NK-92 (cell line): ENCODE measurements around the gene VILL.

Source experiments
- DNase-seq: peaks from one replicate; lab custom pipeline; 2025; ENCODE audit not compliant: unreplicated experiment; lab: John Stamatoyannopoulos, UW

VILL gene

GRCh38 chr3:38000242-38000916, 9.8 kb downstream of the VILL start:
- no peak for DNase-seq

GRCh38 chr3:38000965-38001455, 10.4 kb downstream of the VILL start:
- no peak for DNase-seq

GRCh38 chr3:38001456-38002081, 11.0 kb downstream of the VILL start:
- no peak for DNase-seq

GRCh38 chr3:38002291-38002876, 11.8 kb downstream of the VILL start:
- DNase-seq: no peak

GRCh38 chr3:38002940-38003339, 12.4 kb downstream of the VILL start:
- no peak for DNase-seq

- DNase-seq: no peak
Measured at GRCh38 chr3:38003371-38003816, 12.8 kb downstream of the VILL start.

GRCh38 chr3:38003817-38004414, 13.3 kb downstream of the VILL start:
- no peak for DNase-seq

- DNase-seq: no peak
Measured at GRCh38 chr3:38004415-38005075, 14.0 kb downstream of the VILL start.

GRCh38 chr3:38005076-38006020, 14.8 kb downstream of the VILL start:
- no peak for DNase-seq

GRCh38 chr3:38006031-38006430, 15.4 kb downstream of the VILL start:
- no peak for DNase-seq

- DNase-seq: no peak
Measured at GRCh38 chr3:38006445-38006995, 15.9 kb downstream of the VILL start.

- DNase-seq: no peak
Measured at GRCh38 chr3:38007754-38008090, 17.1 kb downstream of the VILL start.

GRCh38 chr3:38008191-38008701, 17.7 kb downstream of the VILL start:
- DNase-seq: no peak

- no peak for DNase-seq
Measured at GRCh38 chr3:38008971-38009580, 18.5 kb downstream of the VILL start.

GRCh38 chr3:38009807-38010591, 19.4 kb downstream of the VILL start:
- DNase-seq: no peak

GRCh38 chr3:38011111-38011510, 20.5 kb downstream of the VILL start:
- DNase-seq: no peak

- no peak for DNase-seq
Measured at GRCh38 chr3:38015485-38015884, 24.9 kb downstream of the VILL start.

GRCh38 chr3:38015984-38016383, 25.4 kb downstream of the VILL start:
- no peak for DNase-seq

- no peak for DNase-seq
Measured at GRCh38 chr3:38016410-38016809, 25.8 kb downstream of the VILL start.
